ENCODE data around the gene SPATA2L. TPM values are rescaled to one million over a fixed set of nuclear protein-coding genes. Genes with fewer than 3 reads are reported as not detected.

SPATA2L gene
- total and polyA plus RNA-seq, 2 of the 13 experiments (the other 11 are each of a cell fraction or from before 2014, with no cell fraction given): 9.1 to 20.7 TPM

GRCh38 chr16:89657442-89658220 is 43.9 kb downstream of the SPATA2L start, which contains the start of the genes CHMP1A and SPATA33 (continued):
- TF ChIP-seq GMEB1 (CRISPR knock-in tag; IDR thresholded peaks at IDR 0.05; ENCODE audit: borderline replicate concordance) (peak; percentile 90), PBX2 (CRISPR knock-in tag; IDR thresholded peaks at IDR 0.05) (no peak), ZNF503 (CRISPR knock-in tag; IDR thresholded peaks at IDR 0.05) (0 out of 2 replicates have a peak, but pooled peaks have one; percentile 44), SOX5 (CRISPR knock-in tag; IDR thresholded peaks at IDR 0.05; ENCODE audit: borderline replicate concordance) (no peak; the same call in 1 of the 2 replicates), ZNF251 (CRISPR knock-in tag; IDR thresholded peaks at IDR 0.05) (no peak), ZKSCAN5 (CRISPR knock-in tag; IDR thresholded peaks at IDR 0.05) (no peak), CAMTA2 (CRISPR knock-in tag; IDR thresholded peaks at IDR 0.05; ENCODE audit: borderline replicate concordance) (0 out of 2 replicates have a peak, but pooled peaks have one; percentile 36), TEF (CRISPR knock-in tag; IDR thresholded peaks at IDR 0.05) (0 out of 2 replicates have a peak, but pooled peaks have one; percentile 34), ZNF644 (CRISPR knock-in tag; IDR thresholded peaks at IDR 0.05; ENCODE audit: low read depth) (no peak), ARHGAP35 (CRISPR knock-in tag; IDR thresholded peaks at IDR 0.05; ENCODE audit: borderline replicate concordance) (peak; percentile 53; the same call in 1 of the 2 replicates), ZSCAN9 (CRISPR knock-in tag; IDR thresholded peaks at IDR 0.05; ENCODE audit: borderline replicate concordance) (peak; percentile 41; the same call in 1 of the 2 replicates), ARID4A (CRISPR knock-in tag; IDR thresholded peaks at IDR 0.05; ENCODE audit: borderline replicate concordance) (peak; percentile 99), PRDM10 (CRISPR knock-in tag; IDR thresholded peaks at IDR 0.05; ENCODE audit: low read depth) (0 out of 2 replicates have a peak, but pooled peaks have one; percentile 16)
